Adrenal gland (tissue), 5 donors: Measurements from ENCODE around the gene RASEF.

ENCODE experiments used
- CTCF ChIP-seq, 6 experiments: fragments of 450-650 bp in 4 of 6; fragments of 200-600 bp in 2 of 6; sonication (generic) in 1 of 6; IDR thresholded peaks; 1 replicate in 5 of 6; 2 replicates in 1 of 6; pipeline versions ENCODE4 v1.5.1 to v1.8.0; 2016 to 2021; ENCODE audit warnings: antibody characterized with exemption in 6 of 6, mild to moderate bottlenecking in 2 of 6, moderate library complexity in 1 of 6
- POLR2A ChIP-seq, 2 donors: fragments of 450-650 bp; IDR thresholded peaks; one replicate each; pipeline ENCODE4 v1.6.1; 2017; ENCODE audit warnings: antibody characterized with exemption in 2 of 2, mild to moderate bottlenecking in 2 of 2, moderate library complexity in 1 of 2
- donor health status: DM: no; HTN: no; CAD: no.

- no peak for TF ChIP-seq CTCF (IDR thresholded peaks at IDR 0.05)
- no peak for TF ChIP-seq POLR2A (IDR thresholded peaks at IDR 0.05)
Measured at GRCh38 chr9:82949203-82949602, 113.7 kb downstream of the RASEF start.
